Measurements from ENCODE around the gene SLC35D3. TPM values are rescaled to one million over a fixed set of nuclear protein-coding genes. Genes with fewer than 3 reads are reported as not detected.
"Not testable (repeated sequence)": the region's sequence is repeated elsewhere in the genome, so short reads cannot be mapped to it uniquely, and the experiment has no call there.

Gene SLC35D3
- total RNA-seq, 2 donors from 2014 or later: not detected

GRCh38 chr6:136932599-136932998 is 10.5 kb downstream of the SLC35D3 start:
- DNase-seq (ENCODE audit: low spot score): no peak
- no peak for ATAC-seq
- Mint-ChIP-seq H3K4me1 (ENCODE audit: low read depth in 2 of 2) (no peaks in the 10 kb centered on the region), H3K4me3 (no peak overlapping the region), H3K27ac (no peak overlapping the region), H3K27me3 (peaks cover 46 to 60% of the 10 kb centered on the region in 2 donors), H3K36me3 (no peaks in the 10 kb centered on the region), H3K9me3 (no peaks in the 10 kb centered on the region)

GRCh38 chr6:136945072-136945471 is 23.0 kb downstream of the SLC35D3 start:
- ATAC-seq (no peak), DNase-seq (ENCODE audit: low spot score) (no peak)
- H3K4me1 Mint-ChIP-seq (ENCODE audit: low read depth in 2 of 2): no peaks in the 10 kb centered on the region
- peaks cover 3% of the 10 kb centered on the region for H3K9me3 Mint-ChIP-seq
- peaks cover 23 to 32% of the 10 kb centered on the region in 2 donors for H3K27me3 Mint-ChIP-seq
- no peak overlapping the region for H3K4me3 Mint-ChIP-seq
- peaks cover 5% of the 10 kb centered on the region for H3K36me3 Mint-ChIP-seq
- H3K27ac Mint-ChIP-seq: no peak overlapping the region

GRCh38 chr6:136945711-136946121 is 23.6 kb downstream of the SLC35D3 start:
- Mint-ChIP-seq H3K4me3 (no peak overlapping the region), H3K9me3 (peaks cover 3% of the 10 kb centered on the region), H3K27ac (no peak overlapping the region), H3K27me3 (peaks cover 24 to 32% of the 10 kb centered on the region in 2 donors), H3K4me1 (ENCODE audit: low read depth in 2 of 2) (no peaks in the 10 kb centered on the region), H3K36me3 (peaks cover 5% of the 10 kb centered on the region)
- ATAC-seq (no peak), DNase-seq (ENCODE audit: low spot score) (no peak)

DNA sequence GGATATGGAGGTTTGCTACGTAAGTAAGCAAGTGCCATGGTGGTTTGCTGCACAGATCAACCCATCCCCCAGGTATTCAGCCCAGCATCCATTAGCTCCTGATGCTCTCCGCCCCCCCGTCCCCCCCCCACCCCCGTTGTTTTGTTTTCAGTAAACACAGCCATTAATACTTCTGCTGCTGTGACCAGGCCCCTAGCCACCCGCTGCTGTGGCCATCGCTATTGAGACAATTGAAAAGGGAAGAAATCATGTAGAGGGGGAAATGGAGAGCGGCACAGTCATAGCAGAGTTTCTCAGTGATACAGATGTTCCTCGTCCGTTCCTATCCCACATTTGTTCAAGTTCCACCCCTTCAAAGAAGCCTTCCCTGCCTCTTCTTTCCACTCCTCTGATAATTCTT is 24.9 kb downstream of the SLC35D3 start:
- no peak overlapping the region for H3K27ac Mint-ChIP-seq
- H3K9me3 Mint-ChIP-seq: no peaks in the 10 kb centered on the region
- no peak overlapping the region for H3K4me3 Mint-ChIP-seq
- no peak for DNase-seq (ENCODE audit: low spot score)
- ATAC-seq: no peak
- H3K4me1 Mint-ChIP-seq (ENCODE audit: low read depth in 2 of 2): no peaks in the 10 kb centered on the region
- H3K36me3 Mint-ChIP-seq: no peaks in the 10 kb centered on the region
- peaks cover 19 to 26% of the 10 kb centered on the region in 2 donors for H3K27me3 Mint-ChIP-seq

DNA sequence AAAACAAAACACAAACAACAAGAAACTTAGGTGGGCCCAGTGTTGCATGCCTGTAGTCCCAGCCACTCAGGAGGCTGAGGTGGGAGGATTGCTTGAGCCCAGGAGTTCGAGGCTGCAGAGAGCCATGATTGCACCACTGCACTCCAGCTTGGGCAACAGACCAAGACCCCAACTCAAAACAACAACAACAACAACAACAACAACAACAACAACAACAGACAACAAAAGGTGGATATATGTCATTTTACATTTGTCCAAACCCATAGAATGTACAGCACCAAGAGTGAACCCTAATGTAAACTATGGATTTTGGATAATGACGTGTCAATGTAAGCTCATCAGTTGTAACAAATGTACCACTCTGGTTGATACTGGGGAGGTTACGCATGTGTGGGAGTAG is 27.9 kb downstream of the SLC35D3 start:
- not testable (repeated sequence) for H3K9me3 Mint-ChIP-seq; H3K27ac Mint-ChIP-seq; H3K36me3 Mint-ChIP-seq; ATAC-seq; H3K4me3 Mint-ChIP-seq; DNase-seq (ENCODE audit: low spot score); H3K4me1 Mint-ChIP-seq (ENCODE audit: low read depth in 2 of 2)
- H3K27me3 Mint-ChIP-seq: peaks cover 22 to 29% of the 10 kb centered on the region in 2 donors

DNA sequence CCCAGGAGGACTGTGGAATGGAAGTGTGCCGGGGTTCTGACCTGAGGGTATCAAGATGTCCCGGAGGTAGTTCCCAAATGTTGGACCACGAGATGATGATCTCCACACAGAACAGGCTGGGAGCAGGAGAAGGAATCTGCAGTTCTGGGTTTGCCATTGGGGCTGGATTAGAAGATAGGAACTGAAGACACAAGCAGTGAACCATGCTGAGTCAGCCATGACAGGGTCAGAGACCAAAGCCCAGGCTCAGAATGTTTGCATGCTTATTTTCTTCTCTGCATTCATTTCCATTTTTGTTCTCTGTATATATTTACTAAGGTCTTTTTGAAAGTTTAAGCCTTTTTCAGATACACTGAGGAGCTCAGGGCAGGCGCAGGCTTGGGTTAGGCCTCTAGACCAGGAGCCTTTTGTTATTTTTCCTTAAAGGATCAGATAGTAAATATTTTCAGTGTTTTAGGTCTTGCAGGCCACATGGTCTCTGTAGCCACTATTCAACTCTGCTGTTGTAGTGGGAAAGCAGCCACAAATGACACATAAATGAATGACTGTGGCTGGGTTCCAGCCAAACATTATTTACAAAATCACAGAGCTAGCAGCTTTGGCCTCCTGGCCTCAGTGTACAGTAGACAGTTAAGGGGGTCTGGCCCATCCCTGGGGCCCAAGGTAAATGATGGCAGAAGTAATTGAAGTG is 28.5 kb downstream of the SLC35D3 start:
- H3K4me1 Mint-ChIP-seq (ENCODE audit: low read depth in 2 of 2): no peaks in the 10 kb centered on the region
- no peaks in the 10 kb centered on the region for H3K9me3 Mint-ChIP-seq
- H3K27me3 Mint-ChIP-seq: peaks cover 27 to 35% of the 10 kb centered on the region in 2 donors
- H3K36me3 Mint-ChIP-seq: no peaks in the 10 kb centered on the region
- H3K4me3 Mint-ChIP-seq: no peak overlapping the region
- ATAC-seq (no peak), DNase-seq (ENCODE audit: low spot score) (no peak)
- H3K27ac Mint-ChIP-seq: no peak overlapping the region

DNA sequence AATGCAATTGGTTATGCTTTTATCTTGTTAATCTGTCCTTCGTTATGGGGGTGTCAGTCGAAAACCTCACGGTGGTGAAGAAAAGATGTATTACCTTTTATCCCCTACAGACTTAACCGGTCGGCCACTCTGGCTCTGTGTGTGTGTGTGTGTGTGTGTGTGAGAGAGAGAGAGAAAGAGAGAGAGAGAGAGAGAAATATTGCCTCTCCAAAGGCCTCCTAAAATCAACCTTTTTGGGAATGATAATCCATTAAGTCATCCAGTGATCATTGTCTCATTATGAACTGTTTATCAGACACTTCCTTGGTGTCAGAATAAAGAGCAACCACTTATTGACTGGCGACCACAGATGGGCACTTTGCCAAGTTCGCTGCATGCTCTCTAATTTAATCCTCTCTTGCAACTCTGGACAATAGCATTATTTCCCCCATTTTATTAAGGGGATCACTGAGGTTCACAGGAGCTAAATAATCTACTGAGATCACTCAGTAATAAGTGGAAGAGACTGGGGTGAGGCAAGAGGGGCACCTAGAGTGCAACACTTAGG is 30.7 kb downstream of the SLC35D3 start:
- ATAC-seq (no peak), DNase-seq (ENCODE audit: low spot score) (no peak)
- Mint-ChIP-seq H3K9me3 (no peaks in the 10 kb centered on the region), H3K27ac (no peak overlapping the region), H3K36me3 (no peaks in the 10 kb centered on the region), H3K27me3 (peaks cover 21 to 23% of the 10 kb centered on the region in 2 donors), H3K4me1 (ENCODE audit: low read depth in 2 of 2) (peaks cover 0 to 7% of the 10 kb centered on the region in 2 donors), H3K4me3 (no peak overlapping the region)

DNA sequence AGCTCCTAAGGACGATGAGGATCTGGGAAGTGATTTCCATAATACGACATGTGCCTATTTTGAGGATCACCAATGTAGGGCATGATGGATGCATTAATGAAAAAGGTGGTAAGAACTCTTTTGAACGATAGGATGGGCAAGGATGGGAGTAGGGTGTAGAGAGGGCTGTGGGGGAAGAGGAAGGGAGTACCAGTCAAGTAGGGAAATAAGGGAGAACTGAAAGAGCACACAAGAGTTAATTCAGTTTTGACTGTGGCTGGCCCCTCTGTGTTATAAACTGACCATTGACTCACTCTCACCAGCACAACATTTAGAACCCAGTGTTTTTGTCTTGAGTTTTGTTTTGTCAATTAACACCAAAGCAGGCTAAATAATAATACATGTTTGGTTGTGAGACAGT is 33.0 kb downstream of the SLC35D3 start:
- Mint-ChIP-seq H3K27ac (no peak overlapping the region), H3K4me1 (ENCODE audit: low read depth in 2 of 2) (peaks cover 0 to 7% of the 10 kb centered on the region in 2 donors), H3K9me3 (no peaks in the 10 kb centered on the region), H3K27me3 (peaks cover 20 to 28% of the 10 kb centered on the region in 2 donors), H3K4me3 (no peak overlapping the region), H3K36me3 (no peaks in the 10 kb centered on the region)
- no peak for DNase-seq (ENCODE audit: low spot score)
- no peak for ATAC-seq

DNA sequence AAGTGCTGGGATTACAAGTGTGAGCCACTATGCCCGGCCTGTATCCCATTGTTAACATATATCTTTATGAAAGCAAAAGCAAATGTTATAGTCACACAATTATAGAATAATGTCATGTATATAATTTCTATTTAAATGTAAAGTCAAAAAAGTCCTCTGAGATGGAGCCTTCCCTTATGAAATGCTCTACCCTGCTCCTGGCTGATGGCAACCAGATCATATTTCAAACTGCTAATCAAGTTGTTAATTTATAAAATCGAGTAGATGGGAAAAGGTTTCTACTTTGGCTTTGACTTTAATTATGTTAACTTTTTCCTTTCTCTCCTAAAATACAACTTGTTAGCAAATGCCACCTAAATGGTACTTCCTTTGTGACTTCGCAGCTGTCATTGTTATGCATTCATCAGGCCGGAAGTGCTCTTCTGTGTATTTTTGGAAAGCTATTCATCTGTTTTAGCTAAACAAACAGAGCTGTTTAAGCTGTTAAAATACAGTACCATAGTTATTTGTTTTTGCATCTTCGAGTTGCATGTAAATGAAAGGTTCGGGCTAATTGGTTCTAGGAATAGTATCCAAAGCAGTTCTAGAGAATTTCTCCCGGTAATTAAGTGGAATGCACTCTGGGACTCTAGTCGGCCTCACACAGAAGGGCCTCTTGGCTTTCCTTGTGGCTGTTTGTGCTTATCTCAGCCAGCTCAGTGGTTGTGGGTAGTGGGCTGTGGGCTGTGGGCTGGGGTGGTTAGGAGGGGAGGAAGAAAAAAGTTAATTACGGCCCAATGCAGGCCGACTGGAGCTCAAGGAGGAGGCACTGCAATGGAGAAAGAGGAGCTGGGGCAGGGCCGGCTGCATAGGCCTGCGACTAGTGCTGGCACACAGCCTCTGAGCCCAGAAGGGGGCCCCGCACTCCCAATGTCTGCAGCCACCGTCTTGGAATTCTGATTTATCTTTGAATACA is 34.8 kb downstream of the SLC35D3 start:
- Mint-ChIP-seq H3K4me3 (no peak overlapping the region), H3K9me3 (no peaks in the 10 kb centered on the region), H3K27ac (peak overlapping the region in 1 of 2 donors; percentile 53), H3K4me1 (ENCODE audit: low read depth in 2 of 2) (peaks cover 0 to 7% of the 10 kb centered on the region in 2 donors), H3K36me3 (no peaks in the 10 kb centered on the region), H3K27me3 (peaks cover 22 to 32% of the 10 kb centered on the region in 2 donors)
- DNase-seq (ENCODE audit: low spot score): no peak
- no peak for ATAC-seq

- H3K36me3 Mint-ChIP-seq: no peaks in the 10 kb centered on the region
- no peak for DNase-seq (ENCODE audit: low spot score)
- peaks cover 21 to 32% of the 10 kb centered on the region in 2 donors for H3K27me3 Mint-ChIP-seq
- H3K9me3 Mint-ChIP-seq: no peaks in the 10 kb centered on the region
- no peak overlapping the region for H3K4me3 Mint-ChIP-seq
- H3K27ac Mint-ChIP-seq: no peak overlapping the region
- peaks cover 0 to 7% of the 10 kb centered on the region in 2 donors for H3K4me1 Mint-ChIP-seq (ENCODE audit: low read depth in 2 of 2)
- no peak for ATAC-seq
Measured at GRCh38 chr6:136958168-136958567, 36.1 kb downstream of the SLC35D3 start.

- DNase-seq (ENCODE audit: low spot score): no peak
- peaks cover 24 to 34% of the 10 kb centered on the region in 2 donors for H3K27me3 Mint-ChIP-seq
- H3K36me3 Mint-ChIP-seq: no peaks in the 10 kb centered on the region
- H3K4me3 Mint-ChIP-seq: no peak overlapping the region
- no peaks in the 10 kb centered on the region for H3K9me3 Mint-ChIP-seq
- H3K27ac Mint-ChIP-seq: no peak overlapping the region
- peaks cover 0 to 7% of the 10 kb centered on the region in 2 donors for H3K4me1 Mint-ChIP-seq (ENCODE audit: low read depth in 2 of 2)
- no peak for ATAC-seq
Measured at GRCh38 chr6:136959471-136959891, 37.4 kb downstream of the SLC35D3 start.

- H3K4me1 Mint-ChIP-seq (ENCODE audit: low read depth in 2 of 2); ATAC-seq; H3K9me3 Mint-ChIP-seq; H3K27ac Mint-ChIP-seq; DNase-seq (ENCODE audit: low spot score); H3K4me3 Mint-ChIP-seq; H3K36me3 Mint-ChIP-seq: not testable (repeated sequence)
- peaks cover 21 to 30% of the 10 kb centered on the region in 2 donors for H3K27me3 Mint-ChIP-seq
Measured at GRCh38 chr6:136959935-136960334, 37.8 kb downstream of the SLC35D3 start.

DNA sequence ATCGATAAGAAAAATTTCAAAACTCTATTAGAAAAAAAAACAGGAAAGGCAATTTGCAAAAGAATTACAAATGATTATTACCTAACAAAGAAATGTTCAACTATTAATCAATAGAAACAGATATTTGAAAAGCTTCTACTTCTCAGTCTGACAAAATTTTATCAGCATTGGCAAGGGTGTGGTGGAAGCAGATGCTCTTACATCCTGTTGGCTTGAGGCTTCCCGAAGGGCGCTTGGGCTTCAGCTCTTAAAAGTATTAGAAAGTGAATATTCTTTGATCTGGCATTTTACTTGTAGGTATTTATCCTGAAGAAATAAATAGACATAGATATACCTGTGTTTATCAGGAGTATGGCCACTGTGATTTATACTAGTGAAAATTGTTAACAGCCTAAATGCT is 38.7 kb downstream of the SLC35D3 start:
- H3K9me3 Mint-ChIP-seq: no peaks in the 10 kb centered on the region
- H3K4me1 Mint-ChIP-seq (ENCODE audit: low read depth in 2 of 2): peaks cover 0 to 7% of the 10 kb centered on the region in 2 donors
- no peak for ATAC-seq
- peaks cover 16 to 30% of the 10 kb centered on the region in 2 donors for H3K27me3 Mint-ChIP-seq
- DNase-seq (ENCODE audit: low spot score): no peak
- H3K4me3 Mint-ChIP-seq: no peak overlapping the region
- H3K36me3 Mint-ChIP-seq: no peaks in the 10 kb centered on the region
- no peak overlapping the region for H3K27ac Mint-ChIP-seq

DNA sequence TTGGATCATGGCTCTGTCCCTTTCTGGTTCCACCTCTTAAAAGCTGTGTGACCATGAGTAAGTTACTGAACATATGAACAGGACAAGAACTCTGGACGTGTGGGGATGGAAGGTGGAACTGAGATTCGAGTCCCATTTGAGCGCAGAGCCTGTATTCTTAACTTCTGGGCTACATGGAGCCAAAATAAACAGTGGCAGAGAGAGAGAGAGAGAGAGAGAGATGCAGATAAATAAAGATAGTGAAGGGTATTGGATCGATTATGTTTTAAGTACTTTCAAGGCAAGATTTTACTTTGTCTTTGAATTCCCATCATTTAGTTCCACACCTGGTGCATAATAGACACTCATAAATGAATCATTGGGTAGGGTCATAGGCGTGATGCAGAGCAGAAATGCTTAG is 39.7 kb downstream of the SLC35D3 start:
- Mint-ChIP-seq H3K27me3 (peaks cover 26 to 41% of the 10 kb centered on the region in 2 donors), H3K36me3 (no peaks in the 10 kb centered on the region), H3K9me3 (no peaks in the 10 kb centered on the region), H3K4me1 (ENCODE audit: low read depth in 2 of 2) (peaks cover 0 to 5% of the 10 kb centered on the region in 2 donors), H3K4me3 (no peak overlapping the region), H3K27ac (no peak overlapping the region)
- DNase-seq (ENCODE audit: low spot score) (no peak), ATAC-seq (no peak)
